HepG2 (cell line): ENCODE results near the gene SCN7A.

ENCODE experiments used
- NCOA1 ChIP-seq: sonication (generic); formaldehyde crosslinking; IDR thresholded peaks from 2 replicates; pipeline ENCODE4 v1.9.0; 2021; ENCODE audit warnings: missing genetic modification reagents
- POLR2AphosphoS2 ChIP-seq: IDR thresholded peaks from 2 replicates; pipeline ENCODE4 v1.6.1; 2011; ENCODE audit warnings: low read depth, low read length, improper control_type of control experiment
- POLR2AphosphoS5 ChIP-seq: IDR thresholded peaks from 2 replicates; pipeline ENCODE4 v1.6.1; 2012; ENCODE audit warnings: low read depth, low read length
- ZNF24 ChIP-seq: fragments of 450-650 bp; IDR thresholded peaks from 2 replicates; pipeline ENCODE4 v1.6.1; 2017; ENCODE audit warnings: antibody characterized with exemption, mild to moderate bottlenecking
- ZNF605 ChIP-seq: sonication (generic); formaldehyde crosslinking; IDR thresholded peaks from 2 replicates; pipeline ENCODE4 v1.8.0; 2022; ENCODE audit warnings: mild to moderate bottlenecking, missing genetic modification reagents
- ZZZ3 ChIP-seq: sonication (generic); formaldehyde crosslinking; IDR thresholded peaks from 2 replicates; pipeline ENCODE4 v1.4.0; 2020; ENCODE audit warnings: missing genetic modification reagents, mild to moderate bottlenecking, borderline replicate concordance

DNA sequence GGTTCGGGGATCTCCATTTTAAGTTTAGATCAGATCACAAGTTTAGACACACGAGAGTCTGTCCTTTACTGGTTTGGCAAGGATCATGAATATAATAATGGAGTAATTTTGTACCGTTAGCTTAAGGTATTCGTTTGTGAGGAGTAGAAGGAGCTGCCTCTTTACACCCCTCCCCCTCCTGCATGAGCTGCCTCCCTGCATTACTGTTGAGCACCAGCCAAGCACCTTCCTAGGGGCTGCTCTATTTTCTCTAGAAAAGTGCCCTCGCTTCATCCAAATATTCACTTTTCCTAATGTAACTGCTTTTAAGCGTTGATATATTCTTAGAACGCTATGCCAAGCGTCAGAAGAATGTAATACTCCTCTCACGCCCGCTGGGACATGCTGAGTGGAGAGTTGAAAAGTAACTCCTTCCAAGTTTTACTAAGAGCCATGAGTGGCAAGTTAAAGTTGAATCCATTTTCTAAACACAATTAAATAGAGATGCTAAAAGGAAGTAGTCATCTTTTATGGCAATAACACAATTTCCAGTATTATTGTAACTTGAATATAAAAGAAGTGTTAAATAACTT lies 25.4 kb upstream of the SCN7A start:
- TF ChIP-seq ZNF605 (no peak), NCOA1 (no peak), POLR2AphosphoS5 (no peak), ZNF24 (no peak), POLR2AphosphoS2 (no peak), ZZZ3 (CRISPR knock-in tag) (no peak)
